CD4-positive, alpha-beta T cell treated with Interleukin-4 for 4 hours (primary cell): ENCODE data around the gene TARS3.

Experiments
- DNase-seq: peaks from one replicate; pipeline ENCODE4 v3.0.0-alpha.2; 2020

The TARS3 gene

GRCh38 chr15:101697488-101697887 is 26.8 kb downstream of the TARS3 start:
- DNase-seq, result no peak

GRCh38 chr15:101696829-101697228 is 27.4 kb downstream of the TARS3 start:
- DNase-seq, result no peak

- DNase-seq, result no peak
Observed at GRCh38 chr15:101694261-101694660, 30.0 kb downstream of the TARS3 start.

- no peak for DNase-seq
Observed at GRCh38 chr15:101692801-101693598, 31.3 kb downstream of the TARS3 start.

- no peak for DNase-seq
Observed at GRCh38 chr15:101689901-101690300, 34.4 kb downstream of the TARS3 start.

- no peak for DNase-seq
Observed at GRCh38 chr15:101686718-101687117, 37.6 kb downstream of the TARS3 start.

- no peak for DNase-seq
Observed at GRCh38 chr15:101684877-101685276, 39.4 kb downstream of the TARS3 start.

GRCh38 chr15:101684384-101684783 is 39.9 kb downstream of the TARS3 start:
- DNase-seq, result no peak

- no peak for DNase-seq
Observed at GRCh38 chr15:101679806-101680205, 44.5 kb downstream of the TARS3 start.

GRCh38 chr15:101676921-101677329 is 47.3 kb downstream of the TARS3 start:
- DNase-seq, result no peak

GRCh38 chr15:101675796-101676582 is 48.3 kb downstream of the TARS3 start:
- DNase-seq, result no peak

- no peak for DNase-seq
Observed at GRCh38 chr15:101675015-101675414, 49.3 kb downstream of the TARS3 start.

GRCh38 chr15:101672298-101672697 is 52.0 kb downstream of the TARS3 start:
- no peak for DNase-seq

- no peak for DNase-seq
Observed at GRCh38 chr15:101669744-101670143, 54.5 kb downstream of the TARS3 start.

- DNase-seq, result no peak
Observed at GRCh38 chr15:101667881-101668280, 56.4 kb downstream of the TARS3 start.

GRCh38 chr15:101664303-101664913 is 59.9 kb downstream of the TARS3 start:
- DNase-seq, result no peak

- no peak for DNase-seq
Observed at GRCh38 chr15:101662203-101662602, 62.1 kb downstream of the TARS3 start.

GRCh38 chr15:101660005-101660404 is 64.3 kb downstream of the TARS3 start:
- no peak for DNase-seq

- no peak for DNase-seq
Observed at GRCh38 chr15:101657968-101658784, 66.1 kb downstream of the TARS3 start.

- DNase-seq, result no peak
Observed at GRCh38 chr15:101657171-101657570, 67.1 kb downstream of the TARS3 start.

GRCh38 chr15:101654624-101655337 is 69.5 kb downstream of the TARS3 start:
- peak; percentile 31 for DNase-seq

- no peak for DNase-seq
Observed at GRCh38 chr15:101654171-101654570, 70.1 kb downstream of the TARS3 start.
